Endothelial cell of umbilical vein (primary cell): Measurements from ENCODE around the gene COPS2. TPM values are rescaled to one million over a fixed set of nuclear protein-coding genes. Genes with fewer than 3 reads are reported as not detected.

Experiments
- BruUV-seq: library from RNA; stranded (reverse); fragments of 400-500 nt; replicated peaks from 2 replicates; lab custom pipeline; 2021; lab: Mats Ljungman, UMichigan
- CTCF ChIA-PET: fragments of 300-600, 350-600 bp; sonication (Branson Sonifier 250); formaldehyde crosslinking; loops from one replicate; lab custom pipeline; 2021; ENCODE audit warnings: antibody characterized with exemption, inconsistent platforms; lab: Charles Lee
- POLR2A ChIA-PET: fragments of 300-600, 350-600 bp; sonication (Branson Sonifier 250); formaldehyde crosslinking; loops from one replicate; lab custom pipeline; 2021; ENCODE audit warnings: antibody characterized with exemption, inconsistent platforms; lab: Charles Lee
- DNase-seq: peaks from one replicate; pipeline ENCODE4 v3.0.0-alpha.2; 2011; ENCODE audit warnings: low read depth, low spot score
- FAIRE-seq: peaks from 2 replicates; lab custom pipeline; 2011; peaks lifted over from hg19 to GRCh38; lab: Jason Lieb, UNC
- H2AFZ ChIP-seq: 2 replicates; pipeline ENCODE4 v1.6.0; 2012; ENCODE audit warnings: low read depth, low read length, control low read depth, inconsistent platforms
- H3K27ac ChIP-seq: 2 replicates; pipeline ENCODE4 v1.5.1; 2011; ENCODE audit warnings: low read depth, mild to moderate bottlenecking, control low read depth, low read length, moderate library complexity; ENCODE audit not compliant: insufficient read depth
- H3K27me3 ChIP-seq, 2 experiments: 2 replicates each; pipeline versions ENCODE4 v1.6.0 to v1.6.1; 2011; ENCODE audit warnings: low read length in 2 of 2, mixed read lengths in 1 of 2; ENCODE audit not compliant: control insufficient read depth in 2 of 2, insufficient read depth in 2 of 2
- H3K36me3 ChIP-seq, 2 experiments: 2 replicates in 1 of 2; 3 replicates in 1 of 2; pipeline ENCODE4 v1.5.1; 2011; ENCODE audit warnings: low read length in 2 of 2, mild to moderate bottlenecking in 1 of 2, moderate library complexity in 1 of 2; ENCODE audit not compliant: control insufficient read depth in 2 of 2, insufficient read depth in 2 of 2; ENCODE audit errors: extremely low read depth in 1 of 2
- H3K4me1 ChIP-seq: 3 replicates; pipeline ENCODE4 v1.5.1; 2011; ENCODE audit warnings: mild to moderate bottlenecking, low read length; ENCODE audit not compliant: control insufficient read depth, insufficient read depth; ENCODE audit errors: extremely low read depth
- H3K4me2 ChIP-seq: 2 replicates; pipeline ENCODE4 v1.6.1; 2011; ENCODE audit warnings: low read length, control low read depth, mixed read lengths; ENCODE audit not compliant: insufficient read depth
- H3K4me3 ChIP-seq, 3 experiments: fragments of 200-600 bp in 1 of 3; sonication (generic), shearing (Covaris generic) in 1 of 3; replicated peaks in 1 of 3; 2 replicates each; pipeline ENCODE4 v1.5.1; 2011 to 2016; ENCODE audit warnings: control low read depth in 3 of 3, low read length in 3 of 3, mild to moderate bottlenecking in 2 of 3, inconsistent platforms in 1 of 3, low read depth in 1 of 3, moderate library complexity in 1 of 3; ENCODE audit not compliant: insufficient read depth in 1 of 3
- H3K79me2 ChIP-seq: 2 replicates; pipeline ENCODE4 v1.6.0; 2012; ENCODE audit warnings: low read length, inconsistent platforms; ENCODE audit not compliant: control insufficient read depth, insufficient read depth
- H3K9ac ChIP-seq: replicated peaks from 2 replicates; pipeline ENCODE3; 2011; ENCODE audit warnings: low read length, control low read depth; ENCODE audit not compliant: insufficient read depth; ENCODE audit errors: extremely low read depth
- H3K9me1 ChIP-seq: replicated peaks from 3 replicates; pipeline ENCODE4 v1.6.0; 2011; ENCODE audit warnings: mild to moderate bottlenecking, low read length; ENCODE audit not compliant: control insufficient read depth, insufficient read depth; ENCODE audit errors: extremely low read depth
- H3K9me3 ChIP-seq: replicated peaks from 2 replicates; pipeline ENCODE4 v1.5.1; 2012; ENCODE audit warnings: low read length, inconsistent platforms; ENCODE audit not compliant: control insufficient read depth, insufficient read depth
- H4K20me1 ChIP-seq: replicated peaks from 2 replicates; pipeline ENCODE3; 2011; ENCODE audit warnings: mild to moderate bottlenecking, low read length; ENCODE audit not compliant: control insufficient read depth, insufficient read depth; ENCODE audit errors: extremely low read depth
- EZH2 ChIP-seq: IDR thresholded peaks from 2 replicates; pipeline ENCODE4 v1.6.1; 2012; ENCODE audit warnings: borderline replicate concordance, low read depth, mild to moderate bottlenecking, moderate library complexity, low read length, inconsistent platforms; ENCODE audit not compliant: severe bottlenecking
- FOS ChIP-seq: IDR thresholded peaks from 2 replicates; pipeline ENCODE4 v1.6.1; 2011; ENCODE audit warnings: mild to moderate bottlenecking, low read length, moderate library complexity, borderline replicate concordance; ENCODE audit not compliant: insufficient read depth
- GATA2 ChIP-seq: IDR thresholded peaks from 2 replicates; pipeline ENCODE4 v1.7.0; 2011; ENCODE audit warnings: low read depth, mild to moderate bottlenecking, moderate library complexity, mixed read lengths, low read length; ENCODE audit not compliant: insufficient read length, insufficient read depth
- JUN ChIP-seq: IDR thresholded peaks from 2 replicates; pipeline ENCODE4 v1.6.1; 2011; ENCODE audit warnings: borderline replicate concordance, low read depth; ENCODE audit not compliant: insufficient read length, insufficient read depth
- MYC ChIP-seq: IDR thresholded peaks from one replicate; pipeline ENCODE4 v1.6.1; 2011; ENCODE audit warnings: mild to moderate bottlenecking, low read depth, low read length
- POLR2A ChIP-seq: IDR thresholded peaks from 2 replicates; pipeline ENCODE4 v1.6.1; 2012; ENCODE audit warnings: low read depth, mild to moderate bottlenecking, control low read depth, low read length
- POLR2AphosphoS5 ChIP-seq: IDR thresholded peaks from 2 replicates; pipeline ENCODE4 v1.6.1; 2012; ENCODE audit warnings: low read depth, mild to moderate bottlenecking, control low read depth, low read length, moderate library complexity; ENCODE audit not compliant: insufficient read depth
- dilution Hi-C: fragments of 300-500 bp; cut with MboI; formaldehyde crosslinking; loops from one replicate; pipeline ENCODE4 v1.15.0; 2019; ENCODE audit warnings: low sequenced_read_pairs; ENCODE audit not compliant: extremely low pct_ligation_motif_present
- intact Hi-C: fragments of 100-400 bp; cut with micrococcal nuclease; formaldehyde crosslinking; loops from one replicate; pipeline ENCODE4 v1.10.0; 2022
- polyA plus RNA-seq, 4 experiments: library from polyadenylated mRNA; depleted of rRNA in 3 of 4; stranded (reverse) in 3 of 4; unstranded in 1 of 4; fragments of >200 nt; gene quantifications; 2 replicates each; pipeline versions ENCODE4 v1.2.1 to v1.2.3, GENCODE V29; 2011 to 2012; ENCODE audit warnings: missing spikeins in 1 of 4
- total RNA-seq: library from RNA; stranded (reverse); gene quantifications from 2 replicates; pipeline ENCODE4 v1.2.3, GENCODE V29; 2021
- TF ChIP-seq, protein P1 (sequence below), 2 donors: IDR thresholded peaks; 1 replicate in 1 of 2; 2 replicates in 1 of 2; pipeline ENCODE4 v1.5.1; 2011; ENCODE audit warnings: low read length in 2 of 2, mild to moderate bottlenecking in 2 of 2, moderate library complexity in 2 of 2, control low read depth in 1 of 2, inconsistent platforms in 1 of 2, low read depth in 1 of 2; ENCODE audit not compliant: insufficient read depth in 1 of 2; ENCODE audit errors: extremely low read depth in 1 of 2
- TF ChIP-seq, protein P2 (sequence below): IDR thresholded peaks from 2 replicates; pipeline ENCODE4 v1.6.1; 2011; ENCODE audit not compliant: insufficient read depth, insufficient read length

Gene COPS2
- total and polyA plus RNA-seq, 2 donors (not counting 3 experiments of a cell fraction or from before 2014, with no cell fraction given), result 20.2 to 79.3 TPM

DNA sequence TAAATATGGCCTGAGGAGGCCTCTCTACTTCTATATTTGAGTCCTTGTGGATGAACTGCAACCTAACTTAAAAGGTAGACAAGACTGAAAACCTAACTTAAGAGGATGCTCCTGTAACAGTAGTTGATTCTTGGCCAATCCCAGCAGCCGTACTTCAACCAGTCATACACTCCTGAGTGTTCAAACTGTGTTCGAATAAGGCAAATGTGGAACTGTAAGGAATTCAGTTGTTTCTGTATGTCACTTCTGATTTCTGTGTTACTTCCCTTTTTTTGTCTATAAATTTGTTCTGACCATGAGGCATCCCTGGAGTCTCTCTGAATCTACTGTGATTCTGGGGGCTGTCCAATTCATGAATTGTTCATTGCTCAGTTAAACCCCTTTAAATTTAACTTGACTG, 35.2 kb upstream of the COPS2 start:
- peaks cover 23% of the 10 kb centered on the region for H3K79me2 ChIP-seq
- DNase-seq, result no peak
- H3K4me3 ChIP-seq, result no peak overlapping the region
- no peaks in the 10 kb centered on the region for H3K4me1 ChIP-seq
- FAIRE-seq, result no peak
- intact Hi-C loops (no loop called here), dilution Hi-C loops (no loop called here)
- H3K27ac ChIP-seq, result no peak overlapping the region
- H3K9me1 ChIP-seq, result no peaks in the 10 kb centered on the region
- no peaks in the 10 kb centered on the region for H3K27me3 ChIP-seq
- peaks cover 2% of the 10 kb centered on the region for H4K20me1 ChIP-seq
- no TSS peak for BruUV-seq
- no peaks in the 10 kb centered on the region for H3K36me3 ChIP-seq
- H2AFZ ChIP-seq, result no peak overlapping the region
- H3K9ac ChIP-seq, result no peak overlapping the region
- H3K9me3 ChIP-seq, result no peaks in the 10 kb centered on the region
- H3K4me2 ChIP-seq, result no peak overlapping the region
- POLR2A ChIA-PET, result no interaction called here
- CTCF ChIA-PET, result no interaction called here
- TF ChIP-seq POLR2A (no peak), POLR2AphosphoS5 (no peak), GATA2 (no peak), EZH2 (no peak), FOS (no peak), JUN (no peak), MYC (no peak)
- TF ChIP-seq, protein P1, sequence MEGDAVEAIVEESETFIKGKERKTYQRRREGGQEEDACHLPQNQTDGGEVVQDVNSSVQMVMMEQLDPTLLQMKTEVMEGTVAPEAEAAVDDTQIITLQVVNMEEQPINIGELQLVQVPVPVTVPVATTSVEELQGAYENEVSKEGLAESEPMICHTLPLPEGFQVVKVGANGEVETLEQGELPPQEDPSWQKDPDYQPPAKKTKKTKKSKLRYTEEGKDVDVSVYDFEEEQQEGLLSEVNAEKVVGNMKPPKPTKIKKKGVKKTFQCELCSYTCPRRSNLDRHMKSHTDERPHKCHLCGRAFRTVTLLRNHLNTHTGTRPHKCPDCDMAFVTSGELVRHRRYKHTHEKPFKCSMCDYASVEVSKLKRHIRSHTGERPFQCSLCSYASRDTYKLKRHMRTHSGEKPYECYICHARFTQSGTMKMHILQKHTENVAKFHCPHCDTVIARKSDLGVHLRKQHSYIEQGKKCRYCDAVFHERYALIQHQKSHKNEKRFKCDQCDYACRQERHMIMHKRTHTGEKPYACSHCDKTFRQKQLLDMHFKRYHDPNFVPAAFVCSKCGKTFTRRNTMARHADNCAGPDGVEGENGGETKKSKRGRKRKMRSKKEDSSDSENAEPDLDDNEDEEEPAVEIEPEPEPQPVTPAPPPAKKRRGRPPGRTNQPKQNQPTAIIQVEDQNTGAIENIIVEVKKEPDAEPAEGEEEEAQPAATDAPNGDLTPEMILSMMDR (IDR thresholded peaks at IDR 0.05; ENCODE audit: extremely low read depth in 1 of 2, insufficient read depth in 1 of 2, low read depth in 1 of 2, low read length in 2 of 2), result no peak
- TF ChIP-seq, protein P2, sequence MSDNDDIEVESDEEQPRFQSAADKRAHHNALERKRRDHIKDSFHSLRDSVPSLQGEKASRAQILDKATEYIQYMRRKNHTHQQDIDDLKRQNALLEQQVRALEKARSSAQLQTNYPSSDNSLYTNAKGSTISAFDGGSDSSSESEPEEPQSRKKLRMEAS, result no peak
